ENCODE measurements around the gene PYGM.

PYGM gene

DNA sequence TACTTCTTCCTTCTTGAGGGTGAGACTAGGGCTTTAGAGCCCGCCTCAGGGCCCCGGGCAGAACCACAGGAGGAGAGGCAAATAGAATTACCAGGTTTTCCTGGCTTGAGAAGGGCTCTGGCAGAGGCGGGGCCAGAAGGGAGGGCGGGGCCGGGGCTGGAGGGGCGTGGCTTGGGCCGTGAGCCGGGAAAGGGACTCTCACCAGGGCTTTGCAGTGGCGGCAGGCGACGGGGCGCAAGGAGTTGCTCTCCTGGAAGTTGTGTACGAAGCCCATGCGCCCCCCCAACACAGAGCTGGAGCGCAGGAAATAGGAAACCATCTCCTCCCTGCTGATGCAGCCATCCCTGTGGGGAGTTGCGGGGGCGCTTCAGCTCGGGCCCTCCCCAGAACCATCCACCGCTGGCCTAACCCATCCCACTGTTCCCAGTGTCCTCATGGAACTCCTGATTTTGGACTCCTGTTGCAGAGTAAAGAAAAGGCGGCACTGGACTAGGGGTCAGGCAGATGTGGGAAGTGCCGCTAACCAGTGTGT is 29.9 kb downstream of the PYGM start:
- DNase-seq = no peak

- DNase-seq = no peak
Observed at GRCh38 chr11:64728757-64729365, 30.9 kb downstream of the PYGM start.

- no peak for DNase-seq
Observed at GRCh38 chr11:64726867-64727530, 32.8 kb downstream of the PYGM start.

- DNase-seq = no peak
Observed at GRCh38 chr11:64726211-64726641, 33.5 kb downstream of the PYGM start.

GRCh38 chr11:64724863-64725532 is 34.8 kb downstream of the PYGM start:
- no peak for DNase-seq

GRCh38 chr11:64723907-64724862 is 35.6 kb downstream of the PYGM start:
- no peak for DNase-seq

DNA sequence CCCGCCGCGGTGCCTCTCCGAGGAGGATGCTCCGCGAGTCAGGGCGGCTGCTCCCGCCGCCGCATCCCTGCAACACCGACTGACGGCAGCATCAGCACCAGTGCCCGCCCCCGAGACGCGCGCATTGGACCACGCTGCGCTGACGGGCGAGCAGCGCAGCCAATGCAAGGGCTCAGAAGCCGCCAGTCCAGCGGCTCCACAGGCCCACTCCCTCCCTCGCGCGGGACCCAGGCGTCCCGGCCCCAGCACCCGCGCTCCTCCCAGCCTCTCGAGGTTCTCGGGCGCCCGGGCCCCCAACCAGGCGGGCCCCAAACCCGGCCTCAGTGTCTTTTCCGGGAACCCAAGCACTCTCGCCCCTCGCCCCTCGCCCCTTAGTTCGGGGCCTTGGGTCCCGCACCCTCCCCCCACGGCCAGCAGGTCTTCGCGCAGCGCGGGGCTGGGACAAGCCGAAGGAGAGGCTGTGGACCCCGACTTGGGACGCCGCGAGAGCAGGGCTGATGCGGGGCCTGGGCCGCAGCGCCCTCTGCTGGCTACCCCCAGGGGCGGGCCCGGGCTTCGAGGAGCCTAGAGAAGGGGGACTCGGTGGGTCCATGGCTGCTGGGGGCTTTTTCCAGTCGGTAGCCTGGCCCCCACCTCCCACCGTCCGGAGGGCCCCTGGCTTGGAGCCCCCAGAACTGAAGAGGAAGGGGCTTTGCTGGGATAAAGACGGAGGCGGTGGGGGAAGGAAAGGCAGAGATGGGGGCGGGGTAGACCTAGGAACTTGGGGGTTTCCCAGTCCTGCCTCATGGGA is 36.5 kb downstream of the PYGM start, which contains the start of gene NRXN2:
TSS of gene NRXN2 (minus strand) at position 81 of the 790 bp plus-strand sequence. CDS start 9,498 bp downstream, outside the sequence.
- DNase-seq = peak; percentile 94

GRCh38 chr11:64722141-64723065 is 37.4 kb downstream of the PYGM start:
- no peak for DNase-seq

DNA sequence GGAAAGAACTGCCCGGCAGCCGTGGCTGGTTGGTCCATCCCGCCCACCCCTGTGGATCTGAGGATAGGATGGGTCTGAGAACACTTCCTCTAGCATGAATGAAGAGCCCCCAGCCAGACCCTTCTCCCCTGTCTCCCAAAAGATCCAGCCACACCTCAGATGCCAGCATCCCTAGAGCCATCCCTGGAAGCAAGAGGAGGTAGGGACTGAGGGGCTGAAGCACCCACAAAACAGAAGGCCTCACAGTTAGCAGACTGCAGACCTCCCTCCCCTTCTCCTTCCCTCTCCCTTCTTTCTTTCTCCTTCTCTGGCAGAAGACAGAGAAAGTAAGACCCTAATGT is 38.4 kb downstream of the PYGM start:
- DNase-seq = no peak

DNA sequence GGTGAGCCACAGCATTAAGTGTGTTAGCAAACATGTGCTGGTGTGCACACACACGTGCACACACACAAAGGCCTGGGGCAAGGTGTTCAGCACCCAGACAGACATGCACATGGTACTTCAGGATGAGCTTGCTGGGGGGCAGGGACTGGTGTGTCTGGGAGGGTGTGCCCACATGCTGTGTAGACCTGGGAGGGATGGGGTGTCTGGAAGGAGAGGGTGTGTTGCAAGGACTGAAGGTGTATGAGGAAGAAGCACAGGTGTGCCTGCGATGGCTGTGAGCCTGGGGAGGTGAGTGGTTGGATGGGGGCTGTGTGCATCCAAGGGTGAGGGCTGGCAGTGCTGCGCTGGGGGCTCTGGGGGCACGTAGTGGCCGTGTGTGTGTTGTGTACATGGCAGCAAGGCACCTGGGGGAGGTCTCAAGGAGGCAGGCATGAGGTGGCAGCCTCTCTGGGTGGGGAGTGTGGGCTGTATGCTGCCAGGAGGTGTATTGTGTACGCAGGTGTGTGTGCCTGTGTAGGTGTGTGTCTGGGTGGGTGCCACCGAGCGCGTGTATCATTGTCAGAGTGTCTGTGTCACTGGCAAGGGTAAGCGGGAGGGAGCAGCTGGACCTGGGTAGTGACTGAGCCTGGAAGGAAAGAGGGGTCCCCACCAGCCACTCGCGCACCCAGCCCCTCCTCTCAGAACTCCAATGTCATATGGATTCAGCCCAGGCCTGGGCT is 39.0 kb downstream of the PYGM start:
- DNase-seq = no peak

DNA sequence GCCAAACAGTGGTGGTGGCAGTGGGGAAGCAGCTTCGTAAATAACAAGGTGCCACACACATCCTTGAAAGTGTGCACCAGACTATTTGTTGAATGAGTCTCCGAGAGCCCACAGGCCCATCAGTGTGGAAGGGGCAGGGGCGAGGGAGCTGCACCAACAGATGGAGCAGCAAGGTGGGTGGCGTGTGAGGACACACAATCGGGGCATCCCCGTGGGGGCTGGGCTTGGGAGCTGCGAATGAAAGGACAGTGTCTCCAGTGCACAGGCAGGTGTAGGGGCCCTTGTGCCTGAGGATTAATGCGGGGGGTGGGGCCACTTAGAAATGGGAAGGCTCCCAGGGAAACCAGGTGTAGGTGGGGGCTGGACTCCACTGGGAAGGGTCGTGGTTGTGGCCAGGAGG is 39.6 kb downstream of the PYGM start:
- DNase-seq = no peak

GRCh38 chr11:64719406-64719805 is 40.4 kb downstream of the PYGM start:
- DNase-seq = no peak

- no peak for DNase-seq
Observed at GRCh38 chr11:64718780-64719124, 41.0 kb downstream of the PYGM start.

DNA sequence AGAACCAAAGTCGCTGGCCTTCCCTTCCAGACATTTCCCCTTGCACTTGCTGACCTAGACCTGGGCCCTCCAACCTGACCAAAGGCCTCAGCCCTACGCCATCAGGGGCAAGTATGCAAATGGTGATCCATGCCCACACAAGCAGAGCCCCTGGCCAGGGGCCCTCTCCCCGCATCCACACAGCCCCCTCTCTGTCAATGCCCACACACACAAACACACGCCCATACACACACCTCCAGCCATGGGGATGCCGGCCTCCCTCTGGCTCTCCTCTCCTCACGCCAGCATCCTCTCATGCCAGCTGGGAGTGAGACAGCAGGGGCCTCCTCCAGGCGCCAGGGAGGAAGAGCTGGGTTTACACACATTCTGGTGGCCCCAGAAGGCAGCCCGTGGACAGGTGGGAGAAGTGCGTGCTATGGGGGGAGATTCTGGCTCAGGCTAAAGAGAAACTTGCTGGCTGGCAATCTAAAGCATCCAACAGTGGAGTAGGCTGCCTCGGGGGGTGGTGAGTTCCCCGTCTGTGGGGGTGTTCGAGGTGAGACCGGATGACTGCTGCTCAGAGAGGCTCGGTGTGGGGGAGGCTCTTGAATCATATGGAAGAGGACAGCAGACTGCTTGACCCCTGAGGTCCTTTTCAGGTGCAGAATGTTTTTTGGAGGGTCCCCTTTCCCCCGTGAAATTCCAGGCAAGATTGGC is 41.5 kb downstream of the PYGM start:
- no peak for DNase-seq

GRCh38 chr11:64717268-64717578 is 42.6 kb downstream of the PYGM start:
- DNase-seq = no peak

- DNase-seq = no peak
Observed at GRCh38 chr11:64716473-64717267, 43.1 kb downstream of the PYGM start.

- DNase-seq = no peak
Observed at GRCh38 chr11:64715756-64716472, 43.9 kb downstream of the PYGM start.

DNA sequence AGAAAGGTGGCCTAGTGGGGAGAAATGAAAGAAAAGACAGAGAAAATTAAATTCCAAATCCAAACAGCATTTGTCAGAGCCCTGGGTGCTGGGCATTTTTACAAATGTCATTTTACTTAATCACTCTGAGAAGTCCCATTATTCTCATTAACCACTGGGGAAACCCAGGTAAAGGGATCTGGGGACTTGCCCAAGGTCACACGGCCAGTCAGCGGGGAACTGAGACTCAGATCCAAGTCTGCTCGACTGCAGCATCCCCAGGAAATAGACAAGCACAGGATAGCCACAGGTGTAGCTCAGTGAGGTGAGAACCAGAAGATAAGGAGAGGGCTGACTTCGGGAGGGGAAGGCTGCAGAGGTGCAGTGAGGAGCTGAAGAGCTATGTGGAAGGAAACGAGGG is 44.7 kb downstream of the PYGM start:
- no peak for DNase-seq

All from midbrain (tissue), 1 donor.